OCI-LY3 (cell line): ENCODE results near the gene ALPG.

Source experiments
- EZH2phosphoT487 ChIP-seq: fragments of 200-600 bp; shearing (Covaris generic); IDR thresholded peaks from 2 replicates; pipeline ENCODE4 v1.6.1; 2018; ENCODE audit warnings: antibody characterized with exemption, mixed run types, low read depth
- TF ChIP-seq, protein P1 (sequence below): fragments of 200-600, 300-600 bp; sonication (generic); IDR thresholded peaks from 2 replicates; pipeline ENCODE4 v1.5.1; 2014; ENCODE audit warnings: antibody characterized with exemption, low read length, low read depth

DNA sequence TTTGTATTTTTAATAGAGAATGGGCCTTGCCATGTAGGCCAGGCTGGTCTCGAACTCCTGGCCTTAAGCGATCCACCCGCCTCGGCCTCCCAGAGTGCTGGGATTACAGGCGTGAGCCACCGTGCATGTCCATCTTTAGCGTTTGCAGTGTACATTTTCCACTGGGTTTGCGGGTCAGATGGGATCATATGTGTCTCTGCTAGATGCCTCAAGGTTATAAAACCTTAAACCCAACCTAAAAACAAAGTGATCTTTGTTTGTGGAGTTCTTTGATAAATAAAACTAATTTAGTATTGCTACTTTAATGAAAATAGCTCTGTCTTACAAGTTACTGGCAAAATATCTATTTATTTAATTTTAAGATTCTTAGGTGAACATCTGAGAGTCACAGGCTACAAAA, 13.1 kb upstream of the ALPG start:
- TF ChIP-seq, protein P1, sequence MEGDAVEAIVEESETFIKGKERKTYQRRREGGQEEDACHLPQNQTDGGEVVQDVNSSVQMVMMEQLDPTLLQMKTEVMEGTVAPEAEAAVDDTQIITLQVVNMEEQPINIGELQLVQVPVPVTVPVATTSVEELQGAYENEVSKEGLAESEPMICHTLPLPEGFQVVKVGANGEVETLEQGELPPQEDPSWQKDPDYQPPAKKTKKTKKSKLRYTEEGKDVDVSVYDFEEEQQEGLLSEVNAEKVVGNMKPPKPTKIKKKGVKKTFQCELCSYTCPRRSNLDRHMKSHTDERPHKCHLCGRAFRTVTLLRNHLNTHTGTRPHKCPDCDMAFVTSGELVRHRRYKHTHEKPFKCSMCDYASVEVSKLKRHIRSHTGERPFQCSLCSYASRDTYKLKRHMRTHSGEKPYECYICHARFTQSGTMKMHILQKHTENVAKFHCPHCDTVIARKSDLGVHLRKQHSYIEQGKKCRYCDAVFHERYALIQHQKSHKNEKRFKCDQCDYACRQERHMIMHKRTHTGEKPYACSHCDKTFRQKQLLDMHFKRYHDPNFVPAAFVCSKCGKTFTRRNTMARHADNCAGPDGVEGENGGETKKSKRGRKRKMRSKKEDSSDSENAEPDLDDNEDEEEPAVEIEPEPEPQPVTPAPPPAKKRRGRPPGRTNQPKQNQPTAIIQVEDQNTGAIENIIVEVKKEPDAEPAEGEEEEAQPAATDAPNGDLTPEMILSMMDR = no peak
- no peak for TF ChIP-seq EZH2phosphoT487
